SK-N-SH (cell line): ENCODE data around the gene IDUA. TPM values are rescaled to one million over a fixed set of nuclear protein-coding genes. Genes with fewer than 3 reads are reported as not detected.
A peak's percentile ranks its signal among the peaks of the same experiment; 100 is the strongest.

ENCODE experiments used
- CTCF ChIA-PET: fragments of 300-600, 350-600 bp; formaldehyde crosslinking; extraction: SDS; loops from one replicate; lab custom pipeline; 2021; lab: Yijun Ruan, JAX
- POLR2A ChIA-PET: fragments of 350-600 bp; sonication (Branson Sonifier 250); formaldehyde crosslinking; extraction: SDS; loops from one replicate; lab custom pipeline; 2020; ENCODE audit warnings: antibody characterized with exemption, inconsistent platforms; lab: Yijun Ruan, JAX
- DNase-seq: peaks from one replicate; pipeline ENCODE4 v3.0.0; 2012
- H2AFZ ChIP-seq: fragments of 200-600 bp; sonication (generic); 2 replicates; pipeline ENCODE4 v1.8.1; 2016; ENCODE audit warnings: antibody characterized with exemption, mild to moderate bottlenecking, low read depth
- H3F3A ChIP-seq: fragments of 200-600 bp; sonication (generic); replicated peaks from 2 replicates; pipeline ENCODE3; 2016; ENCODE audit warnings: antibody characterized with exemption, mild to moderate bottlenecking; ENCODE audit not compliant: insufficient read depth
- H3K27ac ChIP-seq, 2 experiments: fragments of 200-500 bp in 1 of 2; fragments of 200-600 bp in 1 of 2; sonication (Bioruptor generic) in 1 of 2; sonication (generic), shearing (Covaris generic) in 1 of 2; 2 replicates each; pipeline versions ENCODE4 v1.5.1 to v1.6.1; 2014 to 2016; ENCODE audit warnings: low read depth in 2 of 2, inconsistent platforms in 1 of 2, low read length in 1 of 2, mild to moderate bottlenecking in 1 of 2, mixed read lengths in 1 of 2
- H3K27me3 ChIP-seq: fragments of 200-600 bp; sonication (generic), shearing (Covaris generic); 2 replicates; pipeline ENCODE4 v1.6.1; 2016; ENCODE audit warnings: mixed run types; ENCODE audit not compliant: insufficient read depth
- H3K36me3 ChIP-seq, 2 experiments: fragments of 200-500 bp in 1 of 2; fragments of 200-600 bp in 1 of 2; sonication (Bioruptor generic) in 1 of 2; sonication (generic) in 1 of 2; replicated peaks in 1 of 2; 2 replicates each; pipeline versions ENCODE3 to v1.5.1; 2014 to 2016; ENCODE audit warnings: low read length in 1 of 2, mild to moderate bottlenecking in 1 of 2; ENCODE audit not compliant: insufficient read depth in 2 of 2, control insufficient read depth in 1 of 2
- H3K4me1 ChIP-seq, 2 experiments: fragments of 200-500 bp in 1 of 2; fragments of 200-600 bp in 1 of 2; sonication (Bioruptor generic) in 1 of 2; sonication (generic), shearing (Covaris generic) in 1 of 2; 2 replicates each; pipeline versions ENCODE4 v1.5.1 to v1.6.1; 2014 to 2016; ENCODE audit warnings: low read depth in 1 of 2, low read length in 1 of 2, mixed run types in 1 of 2; ENCODE audit not compliant: insufficient read depth in 2 of 2, control insufficient read depth in 1 of 2
- H3K4me2 ChIP-seq: fragments of 200-600 bp; sonication (generic), shearing (Covaris generic); 2 replicates; pipeline ENCODE4 v1.6.1; 2017; ENCODE audit warnings: mixed run types
- H3K4me3 ChIP-seq, 2 experiments: fragments of 200-500 bp in 1 of 2; fragments of 200-600 bp in 1 of 2; sonication (Bioruptor generic) in 1 of 2; sonication (generic), shearing (Covaris generic) in 1 of 2; 2 replicates each; pipeline versions ENCODE4 v1.5.1 to v1.8.1; 2014 to 2016; ENCODE audit warnings: low read depth in 2 of 2, inconsistent platforms in 1 of 2, low read length in 1 of 2, mild to moderate bottlenecking in 1 of 2, mixed read lengths in 1 of 2, moderate library complexity in 1 of 2
- H3K79me2 ChIP-seq: fragments of 200-600 bp; sonication (generic); 2 replicates; pipeline ENCODE4 v1.8.1; 2017; ENCODE audit warnings: mild to moderate bottlenecking; ENCODE audit not compliant: insufficient read depth
- H3K9ac ChIP-seq: fragments of 200-600 bp; sonication (generic); 2 replicates; pipeline ENCODE4 v1.6.1; 2017; ENCODE audit warnings: mixed run types
- H3K9me2 ChIP-seq: fragments of 200-600 bp; sonication (generic); 2 replicates; pipeline ENCODE4 v1.6.1; 2017; ENCODE audit warnings: mixed run types
- H3K9me3 ChIP-seq: fragments of 200-600 bp; sonication (generic); 2 replicates; pipeline ENCODE4 v1.6.1; 2017; ENCODE audit warnings: mixed run types, mild to moderate bottlenecking, moderate library complexity
- H4K20me1 ChIP-seq: fragments of 200-600 bp; sonication (generic); 2 replicates; pipeline ENCODE4 v1.6.1; 2017; ENCODE audit warnings: mild to moderate bottlenecking, mixed run types; ENCODE audit not compliant: insufficient read depth
- ELF1 ChIP-seq: IDR thresholded peaks from 2 replicates; pipeline ENCODE4 v1.4.0; 2012
- POLR2AphosphoS5 ChIP-seq: IDR thresholded peaks from 2 replicates; pipeline ENCODE4 v1.6.1; 2012; ENCODE audit warnings: low read depth, low read length
- RFX5 ChIP-seq: IDR thresholded peaks from 2 replicates; pipeline ENCODE4 v1.6.1; 2012; ENCODE audit warnings: mild to moderate bottlenecking, improper control_type of control experiment, low read length
- RXRA ChIP-seq: IDR thresholded peaks from 2 replicates; pipeline ENCODE4 v1.4.0; 2012; ENCODE audit warnings: low read depth, mild to moderate bottlenecking, borderline replicate concordance
- SMC3 ChIP-seq: IDR thresholded peaks from 2 replicates; pipeline ENCODE4 v1.6.1; 2012; ENCODE audit warnings: low read depth, low read length, improper control_type of control experiment
- TCF12 ChIP-seq: IDR thresholded peaks from 2 replicates; pipeline ENCODE4 v1.4.0; 2012
- TEAD4 ChIP-seq: IDR thresholded peaks from 2 replicates; pipeline ENCODE4 v1.4.0; 2012; ENCODE audit warnings: mild to moderate bottlenecking, borderline replicate concordance; ENCODE audit not compliant: insufficient read depth
- YY1 ChIP-seq: IDR thresholded peaks from 2 replicates; pipeline ENCODE4 v1.4.0; 2012; ENCODE audit warnings: low read depth, mild to moderate bottlenecking
- WGBS: methylation state at CpG from one replicate; pipeline ENCODE4 v1.1.6; 2017; ENCODE audit warnings: low lambda C conversion rate; 5-methylcytosine and 5-hydroxymethylcytosine counted together
- polyA plus RNA-seq, 3 experiments: library from polyadenylated mRNA; depleted of rRNA; stranded (reverse); fragments of >200 nt; gene quantifications; 2 replicates each; pipeline ENCODE4 v1.2.3, GENCODE V29; 2012
- TF ChIP-seq, protein P1 (sequence below): IDR thresholded peaks from 2 replicates; pipeline ENCODE4 v1.4.0; 2012; ENCODE audit warnings: low read depth, borderline replicate concordance

Gene IDUA
- polyA plus RNA-seq, 1 of the 3 experiments (the other 2 are of a cell fraction), result 24.4 TPM

DNA sequence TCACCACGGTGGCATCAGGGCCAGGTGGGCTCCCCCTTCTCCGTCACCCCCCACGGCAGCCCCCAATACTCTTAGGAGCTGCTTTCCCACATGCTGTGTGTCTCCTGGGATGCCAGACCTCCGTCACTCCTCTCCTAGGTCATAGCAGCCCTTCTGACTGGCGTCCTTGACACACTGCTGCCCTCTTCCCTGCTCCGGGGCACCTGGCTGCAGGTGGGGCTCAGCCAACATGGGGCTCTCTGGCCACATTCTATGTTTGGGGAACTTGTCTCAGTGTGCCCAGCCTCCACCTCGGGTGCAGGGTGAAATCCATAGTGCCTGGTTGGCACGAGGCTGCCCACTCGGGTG lies 40.8 kb upstream of the IDUA start (continued):
- TF ChIP-seq YY1, result no peak

DNA sequence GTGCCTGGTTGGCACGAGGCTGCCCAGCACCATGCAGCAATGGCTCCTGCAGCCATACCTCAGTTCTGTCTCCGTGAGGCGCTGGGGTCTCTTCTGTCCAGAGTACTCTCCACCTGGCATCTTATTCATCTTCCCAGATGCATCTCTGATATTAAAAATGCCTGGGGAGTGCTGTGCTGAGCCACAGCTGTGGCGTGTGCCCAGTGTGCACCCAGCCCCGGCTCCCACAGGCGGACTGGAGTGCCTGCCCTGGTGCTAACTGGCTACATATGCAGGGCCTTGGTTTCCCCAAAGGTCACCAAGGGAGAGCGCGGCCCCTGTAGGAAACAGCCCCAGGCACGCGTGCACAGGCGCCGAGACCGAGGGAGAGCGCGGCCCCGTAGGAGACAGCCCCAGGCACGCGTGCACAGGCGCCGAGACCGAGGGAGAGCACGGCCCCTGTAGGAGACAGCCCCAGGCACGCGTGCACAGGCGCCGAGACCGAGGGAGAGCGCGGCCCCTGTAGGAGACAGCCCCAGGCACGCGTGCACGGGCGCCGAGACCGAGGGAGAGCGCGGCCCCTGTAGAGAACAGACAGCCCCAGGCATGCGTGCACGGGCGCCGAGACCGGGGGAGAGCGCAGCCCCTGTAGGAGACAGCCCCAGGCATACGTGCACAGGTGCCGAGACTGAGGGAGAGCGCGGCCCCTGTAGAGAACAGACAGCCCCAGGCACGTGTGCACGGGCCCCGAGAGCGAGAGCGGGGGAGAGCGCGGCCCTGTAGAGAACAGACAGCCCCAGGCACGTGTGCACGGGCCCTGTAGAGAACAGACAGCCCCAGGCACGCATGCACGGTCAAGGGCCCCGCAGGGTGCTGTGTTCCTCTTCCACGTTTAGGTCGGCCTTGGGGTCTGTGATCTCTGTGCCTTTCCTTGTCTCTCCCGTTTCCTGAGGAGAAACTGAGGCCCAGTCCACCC lies 40.0 kb upstream of the IDUA start:
- Histone ChIP-seq H3K9ac (no peak overlapping the region), H3K36me3 (no peaks in the 10 kb centered on the region), H3K9me2 (no peaks in the 10 kb centered on the region), H3K27me3 (no peaks in the 10 kb centered on the region), H3K4me3 (no peak overlapping the region), H3K79me2 (no peaks in the 10 kb centered on the region), H3K4me2 (no peak overlapping the region), H3F3A (no peaks in the 10 kb centered on the region), H3K9me3 (no peaks in the 10 kb centered on the region), H2AFZ (no peak overlapping the region), H3K4me1 (no peaks in the 10 kb centered on the region), H3K27ac (no peak overlapping the region), H4K20me1 (no peaks in the 10 kb centered on the region)
- CTCF ChIA-PET, result no interaction called here
- WGBS, result 88% methylated on average over 27 of the region's 62 CpGs
- DNase-seq, result peak; percentile 12
- POLR2A ChIA-PET, result no interaction called here
- TF ChIP-seq ELF1 (no peak), RXRA (no peak)

DNA sequence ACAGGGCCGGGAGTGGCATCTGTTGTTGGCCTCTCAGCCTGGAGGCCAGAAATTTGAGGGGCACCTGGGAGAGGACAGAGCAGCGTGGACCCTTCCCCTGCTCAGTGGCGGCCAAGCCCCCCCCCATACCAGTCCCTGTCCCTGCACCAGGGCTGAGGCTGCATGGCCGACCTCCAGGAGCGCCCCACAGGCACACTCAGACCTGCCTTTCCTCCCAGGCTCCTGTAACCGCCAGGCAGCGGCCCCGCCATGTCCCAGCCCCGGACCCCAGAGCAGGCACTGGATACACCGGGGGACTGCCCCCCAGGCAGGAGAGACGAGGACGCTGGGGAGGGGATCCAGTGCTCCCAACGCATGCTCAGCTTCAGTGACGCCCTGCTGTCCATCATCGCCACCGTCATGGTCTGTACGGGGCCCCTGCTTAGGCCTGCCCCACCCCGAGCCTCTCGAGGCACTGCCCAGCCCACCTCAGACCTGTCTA lies 39.3 kb upstream of the IDUA start:
- peak; percentile 31 for DNase-seq
- H3K9me3 ChIP-seq, result no peaks in the 10 kb centered on the region
- no peak overlapping the region for H3K9ac ChIP-seq
- H3K4me1 ChIP-seq, result no peaks in the 10 kb centered on the region
- TF ChIP-seq, protein P1, sequence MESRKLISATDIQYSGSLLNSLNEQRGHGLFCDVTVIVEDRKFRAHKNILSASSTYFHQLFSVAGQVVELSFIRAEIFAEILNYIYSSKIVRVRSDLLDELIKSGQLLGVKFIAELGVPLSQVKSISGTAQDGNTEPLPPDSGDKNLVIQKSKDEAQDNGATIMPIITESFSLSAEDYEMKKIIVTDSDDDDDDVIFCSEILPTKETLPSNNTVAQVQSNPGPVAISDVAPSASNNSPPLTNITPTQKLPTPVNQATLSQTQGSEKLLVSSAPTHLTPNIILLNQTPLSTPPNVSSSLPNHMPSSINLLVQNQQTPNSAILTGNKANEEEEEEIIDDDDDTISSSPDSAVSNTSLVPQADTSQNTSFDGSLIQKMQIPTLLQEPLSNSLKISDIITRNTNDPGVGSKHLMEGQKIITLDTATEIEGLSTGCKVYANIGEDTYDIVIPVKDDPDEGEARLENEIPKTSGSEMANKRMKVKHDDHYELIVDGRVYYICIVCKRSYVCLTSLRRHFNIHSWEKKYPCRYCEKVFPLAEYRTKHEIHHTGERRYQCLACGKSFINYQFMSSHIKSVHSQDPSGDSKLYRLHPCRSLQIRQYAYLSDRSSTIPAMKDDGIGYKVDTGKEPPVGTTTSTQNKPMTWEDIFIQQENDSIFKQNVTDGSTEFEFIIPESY, result no peak
- TF ChIP-seq TCF12 (no peak), SMC3 (no peak), TEAD4 (no peak), POLR2AphosphoS5 (no peak), RFX5 (no peak)
- TF ChIP-seq, all 33 proteins: peak for 0
- 87% methylated on average over 9 of the region's 19 CpGs for WGBS
- Histone ChIP-seq H3K27ac (no peak overlapping the region), H3K36me3 (no peaks in the 10 kb centered on the region), H2AFZ (no peak overlapping the region), H4K20me1 (no peaks in the 10 kb centered on the region), H3K4me3 (no peak overlapping the region), H3F3A (no peaks in the 10 kb centered on the region), H3K27me3 (no peaks in the 10 kb centered on the region), H3K9me2 (no peaks in the 10 kb centered on the region), H3K79me2 (no peaks in the 10 kb centered on the region), H3K4me2 (no peak overlapping the region)
- CTCF ChIA-PET, result no interaction called here
- POLR2A ChIA-PET, result no interaction called here
